SH-SY5Y (cell line): ENCODE data around the gene ANAPC16.

Experiments used
- GATA2 ChIP-seq: IDR thresholded peaks from 2 replicates; pipeline ENCODE4 v1.6.1; 2011; ENCODE audit warnings: mild to moderate bottlenecking, low read depth, low read length
- GATA3 ChIP-seq: IDR thresholded peaks from 2 replicates; pipeline ENCODE4 v1.6.1; 2011; ENCODE audit warnings: low read depth, mild to moderate bottlenecking, low read length, moderate library complexity

GRCh38 chr10:72218726-72219125, 2.9 kb downstream of the ANAPC16 start:
- no peak for TF ChIP-seq GATA2
- TF ChIP-seq GATA3 = no peak
